ENCODE measurements around the gene CCDC3. TPM values are rescaled to one million over a fixed set of nuclear protein-coding genes. Genes with fewer than 3 reads are reported as not detected.
"Not testable (repeated sequence)": the region's sequence is repeated elsewhere in the genome, so short reads cannot be mapped to it uniquely, and the experiment has no call there.

The CCDC3 gene
- not detected in 2 replicates for total RNA-seq (2014; rRNA removed; shearing (Covaris generic))

DNA sequence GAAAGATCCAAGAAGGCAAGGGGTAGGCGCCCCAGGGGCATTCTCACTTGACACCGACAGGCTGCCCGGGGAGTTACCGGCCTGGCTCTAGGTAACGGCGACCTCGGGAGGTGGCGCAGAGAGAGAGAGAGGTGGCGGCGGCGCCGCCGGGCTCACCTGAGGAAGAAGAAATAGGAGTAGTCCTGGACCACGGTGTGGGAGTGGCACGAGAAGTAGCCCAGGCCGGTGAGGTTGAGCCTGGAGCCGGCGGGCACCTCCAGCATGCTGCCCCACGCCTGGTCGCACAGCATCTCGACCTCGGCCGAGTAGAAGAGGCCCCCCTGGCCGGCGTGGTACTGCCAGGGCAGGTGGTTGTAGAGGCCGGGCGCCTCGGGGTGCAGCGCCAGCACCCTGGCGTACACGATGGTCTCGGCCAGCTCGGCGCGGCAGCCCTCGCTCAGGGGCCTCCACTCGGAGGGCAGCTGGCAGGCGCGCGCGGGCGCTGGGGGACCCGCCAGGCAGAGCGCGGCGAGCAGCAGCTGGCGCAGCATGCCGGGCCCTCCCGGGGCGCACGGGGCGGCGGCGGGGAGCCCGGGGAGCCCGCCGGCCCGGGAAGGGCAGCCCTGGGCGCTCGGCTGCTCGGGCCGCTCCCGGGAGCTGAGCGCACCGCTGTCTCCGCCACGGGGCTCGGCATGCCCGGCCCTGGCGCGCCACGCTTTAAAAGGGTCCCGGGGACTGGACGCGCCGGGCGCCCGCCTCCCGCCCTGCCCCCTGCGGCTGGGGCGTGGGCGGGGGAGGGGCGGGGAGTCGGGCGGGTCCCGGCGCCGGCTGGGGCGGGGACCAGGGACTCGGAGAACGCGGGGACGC lies at the start of gene CCDC3:
TSS of gene CCDC3 (minus strand) at position 673 of the 846 bp plus-strand sequence. CDS start at position 530, 143 bp downstream.
- no peak for DNase-seq (ENCODE audit: low spot score)

DNA sequence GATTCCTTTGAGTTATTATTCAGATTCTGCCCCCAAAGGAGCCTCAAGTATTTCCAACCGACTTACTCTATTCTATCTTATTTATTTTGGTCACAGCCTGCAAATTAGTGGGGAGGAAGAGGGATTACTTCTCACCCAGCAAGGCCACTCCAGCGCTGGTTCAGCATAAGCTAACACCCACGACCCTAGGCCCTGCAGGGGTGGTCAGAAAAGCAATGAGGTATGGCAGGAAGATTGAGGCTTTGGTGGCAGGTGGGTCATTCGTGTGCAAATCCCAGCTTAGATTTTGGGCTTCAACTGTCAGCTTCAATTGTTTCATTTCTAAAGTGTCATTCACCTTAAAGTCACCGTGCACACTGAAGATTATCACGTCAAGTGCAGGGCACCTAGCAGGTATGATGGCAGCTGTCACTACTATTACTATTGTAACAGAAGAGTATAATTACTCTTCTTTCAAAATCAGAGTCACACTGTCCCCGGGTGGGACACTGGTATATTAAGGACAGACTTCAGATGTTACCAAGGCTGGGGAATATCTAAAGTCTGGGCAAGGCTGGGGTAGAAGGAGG lies 49.7 kb upstream of the CCDC3 start:
- DNase-seq (ENCODE audit: low spot score) = no peak

DNA sequence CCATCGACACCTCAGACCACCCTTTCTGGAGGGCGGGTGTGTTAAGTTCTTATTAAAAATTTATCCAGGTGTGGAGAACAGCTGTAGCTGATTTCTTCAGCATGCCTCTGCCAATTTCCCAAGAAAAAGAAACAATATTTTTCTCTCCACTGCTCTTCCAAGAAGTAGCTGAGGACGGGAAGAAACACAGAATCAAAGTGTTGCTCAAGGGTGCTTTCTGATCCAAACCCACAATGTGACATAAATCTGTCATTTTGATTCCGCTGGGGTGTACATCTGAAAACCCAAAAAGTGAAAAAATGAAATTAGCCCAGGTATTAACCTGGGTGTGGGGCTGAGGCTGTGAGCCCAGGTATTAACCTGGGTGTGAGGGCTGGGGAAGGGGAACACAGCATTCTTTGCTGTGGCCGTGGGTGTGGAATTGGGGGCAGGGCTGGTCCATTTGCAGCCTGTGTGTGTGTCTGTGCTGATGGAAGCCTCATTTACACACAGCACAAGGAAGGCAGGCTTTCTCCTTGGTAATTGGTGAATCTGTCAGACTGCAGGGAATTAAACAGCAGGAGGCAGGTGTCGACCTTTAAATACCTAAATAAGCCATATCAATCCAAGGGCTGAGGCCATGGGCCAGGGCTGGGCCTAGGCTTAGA lies 48.4 kb upstream of the CCDC3 start:
- DNase-seq (ENCODE audit: low spot score) = no peak

DNA sequence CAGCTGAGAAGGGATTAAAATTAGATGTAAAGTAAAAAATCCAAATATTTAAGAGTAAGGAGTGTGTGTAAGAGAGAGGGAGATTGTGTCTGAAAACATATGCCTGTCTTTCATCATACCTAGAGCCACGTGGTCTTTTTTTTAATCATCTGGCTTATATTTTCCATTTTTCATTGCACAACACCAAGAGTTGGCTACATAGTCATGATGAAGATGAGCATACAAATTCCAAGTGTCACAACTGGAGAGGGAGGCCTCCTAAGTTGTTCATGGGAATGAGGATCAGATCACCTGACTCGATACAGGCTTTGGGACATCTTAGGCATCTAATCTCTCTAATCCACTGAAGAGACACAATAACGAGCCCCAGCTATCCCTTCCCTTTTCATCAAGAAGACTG lies 47.2 kb upstream of the CCDC3 start:
- no peak for DNase-seq (ENCODE audit: low spot score)

DNA sequence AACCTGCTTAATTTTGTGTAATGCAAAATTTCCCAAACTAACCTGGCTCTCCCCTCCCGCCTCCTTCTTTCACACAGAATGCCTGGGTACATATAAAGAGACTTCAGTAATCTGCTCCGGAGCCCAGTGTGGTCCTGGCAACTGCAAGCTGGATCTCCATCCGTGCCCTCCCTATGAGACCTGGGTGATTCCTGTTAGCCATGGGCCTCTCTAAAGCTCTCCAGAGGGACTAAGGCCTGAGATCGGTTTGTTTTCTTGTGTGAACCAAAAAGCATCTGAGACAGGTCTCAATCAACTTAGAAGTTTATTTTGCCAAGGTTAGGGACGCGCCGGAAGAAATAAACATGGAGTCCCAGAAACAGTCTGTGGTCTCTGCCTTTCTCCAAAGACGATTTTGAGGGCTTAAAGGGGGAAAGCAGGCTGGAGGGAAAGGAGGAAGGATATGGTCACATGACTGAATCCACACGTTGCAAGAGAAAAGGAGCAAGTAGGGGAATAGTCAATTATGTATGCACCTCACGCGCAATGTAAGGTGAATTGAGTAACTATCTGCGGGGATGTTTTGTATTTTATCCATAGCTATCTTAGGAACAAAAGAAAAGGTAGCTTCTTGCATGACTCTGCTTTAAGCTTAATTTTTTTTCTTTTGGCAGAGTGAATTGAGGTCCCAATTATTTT lies 46.2 kb upstream of the CCDC3 start:
- no peak for DNase-seq (ENCODE audit: low spot score)

DNA sequence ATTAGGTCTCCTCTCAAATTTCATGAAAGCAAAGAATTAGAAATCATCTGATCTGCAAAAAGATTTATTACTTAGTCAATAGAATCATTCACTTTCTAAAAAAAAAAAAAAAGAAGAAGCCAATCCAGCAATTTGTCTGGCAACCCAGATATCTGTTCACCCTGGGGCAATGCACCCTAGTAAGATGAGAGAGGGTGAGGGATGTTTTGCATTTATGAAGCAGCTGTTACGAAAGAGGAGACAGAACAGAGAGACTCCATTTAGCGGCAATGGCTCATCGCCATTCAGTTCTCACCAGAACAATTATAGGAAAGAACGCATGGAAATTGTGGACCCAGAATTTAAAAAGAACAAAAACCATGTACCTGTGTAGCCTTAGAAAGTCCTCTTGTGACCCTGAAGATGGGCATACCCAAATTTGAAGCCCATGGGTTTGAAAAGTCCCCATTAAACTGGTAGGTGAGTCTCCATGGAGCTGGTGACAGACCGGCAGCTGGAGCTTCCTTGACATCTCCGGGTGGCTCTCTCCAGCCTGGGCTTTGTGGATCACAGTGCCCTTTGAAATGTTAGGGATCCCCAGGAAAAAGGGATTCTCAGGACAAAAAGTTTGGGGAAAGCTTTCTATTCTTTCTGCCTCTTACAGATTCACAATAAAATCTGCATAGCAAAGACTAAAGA lies 45.5 kb upstream of the CCDC3 start:
- no peak for DNase-seq (ENCODE audit: low spot score)

DNA sequence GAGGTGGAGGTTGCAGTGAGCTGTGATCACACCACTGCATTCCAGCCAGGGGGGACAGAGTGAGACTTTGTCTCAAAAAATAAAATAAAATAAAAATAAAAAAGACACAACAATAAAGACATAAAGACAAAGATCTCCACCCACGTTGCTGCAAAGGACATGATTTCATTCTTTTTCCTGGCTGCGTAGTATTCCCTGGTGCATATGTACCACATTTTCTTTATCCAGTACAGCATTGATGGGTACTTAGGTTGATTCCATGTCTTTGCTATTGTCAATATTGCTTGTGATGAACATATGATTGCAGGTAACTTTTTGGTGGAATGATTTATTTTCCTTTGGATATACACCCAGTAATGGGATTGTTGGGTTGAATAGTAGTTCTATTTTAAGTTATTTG lies 42.0 kb upstream of the CCDC3 start:
- DNase-seq (ENCODE audit: low spot score) = no peak

DNA sequence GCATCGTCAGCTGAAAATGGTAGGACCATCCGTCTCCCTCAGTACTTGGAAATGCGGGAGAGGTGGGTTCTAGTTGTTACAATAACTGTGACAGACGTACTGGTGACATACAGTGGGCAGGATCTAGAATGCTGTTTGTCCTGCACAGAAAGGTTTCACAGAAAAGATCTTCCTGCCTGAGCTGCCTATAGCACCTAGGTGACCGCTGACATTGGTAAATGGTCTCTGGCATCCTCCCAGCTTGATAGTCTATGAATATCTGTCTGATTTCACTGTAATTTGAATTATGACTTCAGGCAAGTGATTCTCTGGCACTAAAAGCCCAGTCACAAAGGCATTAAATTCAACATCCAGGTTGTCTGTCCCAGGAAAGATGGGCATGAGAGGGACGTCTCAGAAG lies 38.2 kb upstream of the CCDC3 start:
- no peak for DNase-seq (ENCODE audit: low spot score)

DNA sequence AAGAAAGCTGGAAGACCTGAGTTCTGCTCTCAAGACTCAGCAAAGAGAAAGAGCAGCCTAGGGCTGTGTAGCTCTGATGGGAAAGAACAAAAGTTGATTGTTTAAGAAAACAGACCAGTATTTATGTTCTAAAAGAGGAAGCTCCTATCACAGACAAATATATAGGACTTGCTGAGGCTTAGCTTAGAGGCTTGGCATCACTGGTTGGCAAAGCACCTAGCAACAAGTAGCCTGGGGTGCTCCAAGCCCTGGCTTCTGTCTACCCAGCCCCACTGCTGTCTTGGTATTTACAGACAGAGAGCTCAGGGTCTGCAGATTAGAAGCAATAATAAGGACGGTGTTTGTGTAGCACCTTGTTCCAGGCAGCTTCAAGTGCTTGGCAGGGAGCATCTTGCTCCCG lies 36.9 kb upstream of the CCDC3 start:
- DNase-seq (ENCODE audit: low spot score) = no peak

DNA sequence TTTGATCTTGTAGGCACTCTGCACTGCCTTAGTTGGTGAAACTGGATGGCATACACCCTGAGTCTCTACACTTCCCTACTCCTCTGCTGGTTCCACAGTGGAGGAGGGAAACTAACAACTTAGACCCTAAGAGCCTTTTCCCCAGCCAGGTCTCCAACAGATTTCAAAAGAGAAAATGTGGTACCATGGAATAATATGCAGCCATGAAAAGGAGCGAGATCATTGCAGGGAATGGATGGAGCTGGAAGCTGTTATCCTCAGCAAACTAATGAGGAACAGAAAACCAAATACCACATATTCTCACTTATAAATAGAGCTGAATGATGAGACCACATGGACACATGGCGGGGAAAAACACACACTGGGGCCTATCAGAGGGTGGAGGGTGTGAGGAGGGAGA lies 36.3 kb upstream of the CCDC3 start:
- no peak for DNase-seq (ENCODE audit: low spot score)

DNA sequence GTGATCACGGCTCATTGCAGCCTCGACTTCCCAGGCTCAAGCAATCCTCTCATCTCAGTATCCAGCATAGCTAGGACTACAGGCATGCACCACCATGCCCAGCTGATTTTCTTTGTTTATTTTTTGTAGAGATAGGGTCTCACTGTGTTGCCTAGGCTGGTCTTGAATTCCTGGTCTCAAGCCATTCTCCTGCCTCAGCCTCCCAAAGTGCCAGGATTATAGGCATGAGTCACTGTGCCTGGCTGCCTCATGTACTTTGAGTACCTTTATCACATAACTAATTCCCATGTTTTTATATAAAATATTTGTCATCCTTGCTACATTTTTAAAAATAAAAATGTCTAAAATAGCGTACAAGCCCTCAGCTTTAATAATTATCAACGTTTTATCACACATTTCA lies 35.3 kb upstream of the CCDC3 start:
- no peak for DNase-seq (ENCODE audit: low spot score)

DNA sequence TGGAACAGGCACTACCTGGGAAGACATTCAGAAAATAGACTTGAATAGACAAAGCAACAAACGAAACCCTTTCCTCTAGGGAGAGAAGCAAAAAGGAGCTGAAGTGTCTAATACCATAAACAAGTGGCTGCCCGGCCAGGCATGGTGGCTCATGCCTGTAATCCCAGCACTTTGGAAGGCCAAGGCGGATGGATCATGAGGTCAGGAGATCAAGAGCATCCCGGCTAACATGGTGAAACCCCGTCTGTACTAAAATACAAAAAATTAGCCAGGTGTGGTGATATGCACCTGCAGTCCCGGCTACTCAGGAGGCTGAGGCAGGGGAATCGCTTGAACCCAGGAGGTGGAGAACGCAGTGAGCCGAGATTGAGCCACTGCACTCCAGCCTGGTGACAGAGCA lies 34.2 kb upstream of the CCDC3 start:
- DNase-seq (ENCODE audit: low spot score) = not testable (repeated sequence)

DNA sequence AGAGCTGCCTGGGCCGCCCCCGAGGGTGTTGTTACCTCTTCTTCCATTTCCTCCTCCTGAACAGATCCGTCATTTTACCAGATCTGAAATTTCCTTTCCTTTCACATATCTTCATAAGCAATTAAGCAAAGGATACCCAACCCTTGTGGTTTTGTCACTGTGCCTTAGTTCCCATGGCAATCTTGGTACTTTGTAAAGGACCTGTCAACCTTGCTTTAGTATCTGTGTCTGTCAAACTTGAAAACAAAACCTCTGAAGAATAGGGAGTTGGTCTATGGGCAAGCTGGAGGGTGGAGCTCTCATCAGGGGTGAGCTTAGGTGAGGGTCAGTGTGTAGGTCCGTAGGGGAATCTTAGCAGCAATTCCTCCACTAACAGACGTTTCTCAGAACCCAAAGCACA lies 25.4 kb upstream of the CCDC3 start:
- no peak for DNase-seq (ENCODE audit: low spot score)

DNA sequence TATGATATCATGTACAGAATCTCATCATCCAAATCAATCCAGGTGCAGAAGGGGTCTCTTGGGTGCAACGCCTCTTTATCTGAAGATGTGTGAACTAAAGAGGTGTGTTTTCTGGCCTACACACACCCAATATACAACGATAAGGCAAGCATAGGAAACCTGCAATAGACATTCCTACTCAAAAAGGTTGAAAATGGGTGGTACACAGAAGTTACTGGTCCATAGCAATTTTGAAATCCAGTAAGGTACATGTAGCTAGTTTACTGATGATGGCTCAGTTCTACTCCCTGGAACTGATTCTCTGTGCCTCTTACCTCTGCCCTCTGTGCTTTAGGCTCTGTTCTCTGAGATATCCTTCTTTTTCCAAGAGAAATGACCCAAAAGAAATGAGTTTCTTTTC lies 22.2 kb upstream of the CCDC3 start:
- DNase-seq (ENCODE audit: low spot score) = no peak

DNA sequence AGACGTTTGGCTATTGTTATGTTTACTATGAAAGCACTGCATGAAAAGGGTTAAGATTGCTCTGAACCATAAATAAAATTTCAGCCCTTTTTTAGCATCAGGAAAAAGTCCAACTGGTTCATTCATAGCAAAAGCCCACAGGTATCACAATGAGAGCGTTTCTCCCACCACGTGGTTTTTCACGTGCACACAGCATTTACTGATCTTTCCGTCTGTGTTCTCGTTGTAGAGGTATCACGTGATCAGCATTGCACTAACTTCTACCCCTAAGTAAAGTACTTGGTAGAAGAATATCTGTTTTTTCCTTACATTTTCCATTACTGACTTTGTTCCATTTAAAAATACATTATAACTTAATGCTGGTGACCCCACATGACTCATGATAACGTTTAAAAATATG lies 17.8 kb upstream of the CCDC3 start:
- DNase-seq (ENCODE audit: low spot score) = no peak

DNA sequence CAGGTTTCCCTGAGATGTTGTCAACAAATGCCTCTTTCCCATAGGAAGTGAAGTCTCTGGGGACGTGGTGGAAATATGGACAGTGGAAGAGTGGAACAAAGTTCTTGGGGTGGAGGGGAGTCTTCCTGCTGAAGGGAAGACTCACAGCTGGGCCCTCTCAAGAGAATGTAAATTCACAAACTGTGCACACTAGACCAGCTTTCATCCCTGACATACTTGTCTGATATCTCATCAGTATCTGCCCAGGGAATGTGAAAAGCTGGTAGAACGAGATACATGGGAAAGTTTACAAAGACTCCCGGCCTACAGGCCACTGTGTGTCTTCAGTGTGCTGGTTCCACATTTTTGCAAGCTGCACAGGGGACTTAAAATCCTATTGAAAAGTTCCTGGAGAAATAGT lies 16.7 kb upstream of the CCDC3 start:
- DNase-seq (ENCODE audit: low spot score) = no peak

DNA sequence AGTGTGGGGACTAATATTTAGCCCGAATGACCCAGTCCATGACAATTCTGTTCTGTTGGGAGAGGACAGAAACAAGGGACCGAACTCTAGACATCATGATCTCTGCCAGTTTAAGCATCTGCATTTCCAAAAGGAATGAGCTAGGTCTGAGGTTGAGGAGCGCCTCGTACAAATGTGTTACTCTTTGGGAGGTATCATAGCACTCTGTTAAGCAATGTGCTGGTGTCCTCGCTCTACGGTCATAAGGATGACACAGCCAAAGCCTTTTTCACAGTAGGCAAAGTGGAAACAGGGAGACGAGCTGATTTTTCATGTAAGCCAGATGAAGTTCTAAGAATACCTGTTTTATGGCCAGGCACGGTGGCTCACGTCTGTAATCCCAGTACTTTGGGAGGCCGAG lies 15.4 kb upstream of the CCDC3 start:
- DNase-seq (ENCODE audit: low spot score) = no peak

DNA sequence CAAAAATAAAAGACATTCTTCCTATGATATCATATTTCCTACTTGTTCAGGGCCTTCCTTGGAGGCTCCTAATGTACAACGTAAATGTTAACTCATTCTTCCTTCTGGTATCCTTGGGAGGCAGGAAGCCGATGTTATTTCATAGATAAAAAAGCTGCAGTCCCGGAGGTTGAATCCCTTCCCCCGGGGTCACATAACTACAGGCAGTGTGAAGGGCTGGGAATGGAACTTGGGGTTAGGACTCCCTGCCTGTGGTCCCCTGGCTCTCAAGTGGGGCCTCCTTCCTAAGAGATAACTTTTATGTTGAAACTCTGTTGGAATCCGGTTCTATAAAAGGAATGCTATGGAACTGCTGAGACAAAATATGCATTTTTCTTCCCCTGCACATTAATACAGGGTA lies 14.9 kb upstream of the CCDC3 start:
- DNase-seq (ENCODE audit: low spot score) = no peak

DNA sequence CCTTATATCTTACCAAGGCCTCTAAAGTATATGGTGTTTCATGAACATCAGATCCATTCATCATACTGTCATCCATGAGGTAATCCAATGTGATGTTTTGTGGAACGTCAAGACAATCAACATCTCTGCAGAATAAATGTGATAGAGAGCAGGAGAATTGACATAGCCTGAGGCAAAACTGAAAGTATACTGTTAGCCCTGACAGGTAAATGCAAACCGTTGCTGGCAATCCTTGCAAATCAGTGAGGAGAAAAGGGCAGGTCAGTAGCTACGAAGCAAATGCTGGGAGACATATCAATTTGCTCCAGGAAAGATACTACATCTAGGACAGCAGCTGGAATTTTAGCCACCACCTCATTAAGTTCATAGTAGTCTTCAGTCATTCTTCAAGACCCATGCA lies 4.5 kb upstream of the CCDC3 start:
- no peak for DNase-seq (ENCODE audit: low spot score)

DNA sequence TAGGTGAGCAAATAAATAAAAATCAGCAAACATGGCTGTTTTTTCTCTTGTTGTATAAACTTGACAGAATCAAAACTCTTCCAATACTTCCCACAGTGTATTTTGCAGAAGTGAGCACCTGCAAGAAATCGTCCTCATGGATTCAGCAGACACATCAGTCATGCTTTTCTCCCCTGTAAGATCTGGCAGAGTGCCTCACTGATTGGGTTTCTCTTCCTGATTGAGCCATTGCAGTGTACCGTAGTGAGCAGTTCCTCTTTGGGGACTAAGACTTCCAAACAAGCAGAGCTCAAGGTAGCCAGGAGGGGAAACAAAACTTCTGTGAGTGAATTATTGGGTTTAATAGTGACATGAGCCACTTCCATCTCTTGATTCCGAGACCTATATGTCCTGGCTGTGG lies 2.2 kb upstream of the CCDC3 start:
- DNase-seq (ENCODE audit: low spot score) = no peak

DNA sequence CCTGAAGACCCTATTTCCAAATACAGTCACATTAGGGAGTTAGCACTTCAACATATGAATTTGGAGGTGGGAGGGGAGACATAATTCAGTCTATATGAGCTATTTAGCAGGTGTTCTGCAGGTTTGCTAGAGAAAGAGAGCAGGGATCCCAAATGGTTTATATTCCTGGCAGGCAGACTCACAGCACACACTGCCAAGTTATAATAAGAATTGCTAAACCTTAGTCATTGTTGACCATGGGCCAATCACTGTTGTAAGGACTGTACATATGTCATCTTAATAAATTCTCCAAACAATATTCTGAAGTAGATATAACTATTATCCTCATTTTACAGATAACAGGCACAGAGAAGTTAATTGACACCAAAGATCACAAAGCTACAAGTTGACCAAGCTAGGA lies 1.5 kb upstream of the CCDC3 start:
- DNase-seq (ENCODE audit: low spot score) = no peak

DNA sequence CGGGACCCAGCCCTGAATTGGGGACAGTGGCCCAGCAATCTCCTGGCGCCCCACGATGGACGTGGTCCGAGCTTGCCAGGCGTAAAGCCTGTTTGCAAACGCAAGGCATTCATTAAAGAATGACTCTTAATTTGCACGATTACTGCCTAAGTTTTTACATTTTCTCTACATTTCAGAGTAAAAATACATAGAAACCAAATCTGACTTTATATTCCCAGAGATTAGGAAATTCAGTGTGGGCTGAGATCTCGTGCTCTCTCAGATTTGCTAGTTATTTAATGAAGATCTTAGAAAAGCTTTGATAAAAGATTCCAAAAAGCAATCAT lies 337 bp upstream of the CCDC3 start:
- no peak for DNase-seq (ENCODE audit: low spot score)

Data from HT-29 (cell line).